Esophagus squamous epithelium (tissue), 5 donors: ENCODE data around the gene RTTN. TPM values are rescaled to one million over a fixed set of nuclear protein-coding genes. Genes with fewer than 3 reads are reported as not detected.

Experiments
- DNase-seq: peaks from one replicate; lab custom pipeline; 2025; lab: John Stamatoyannopoulos, UW
- H3K27ac ChIP-seq, 4 donors: fragments of 200-600 bp; sonication (generic); one replicate each; pipeline ENCODE4 v1.5.1; 2016 to 2019; ENCODE audit warnings: mild to moderate bottlenecking in 1 of 4
- H3K27me3 ChIP-seq, 4 donors: fragments of 200-600 bp; sonication (generic); 1 replicate in 3 of 4; 2 replicates in 1 of 4; pipeline versions ENCODE4 v1.5.1 to v1.6.0; 2017 to 2021; ENCODE audit warnings: antibody characterized with exemption in 1 of 4
- H3K36me3 ChIP-seq, 3 donors: fragments of 200-600 bp; sonication (generic); one replicate each; pipeline ENCODE4 v1.5.1; 2016 to 2019
- H3K4me1 ChIP-seq, 3 donors: fragments of 200-600 bp; sonication (generic); one replicate each; pipeline ENCODE4 v1.5.1; 2017 to 2019
- H3K4me3 ChIP-seq, 4 donors: fragments of 200-600 bp; sonication (generic); 1 replicate in 3 of 4; 2 replicates in 1 of 4; pipeline ENCODE4 v1.5.1; 2016 to 2019; ENCODE audit warnings: mild to moderate bottlenecking in 2 of 4, moderate library complexity in 1 of 4
- H3K9me3 ChIP-seq, 3 donors: fragments of 200-600 bp; sonication (generic); one replicate each; pipeline ENCODE4 v1.5.1; 2016 to 2019
- POLR2A ChIP-seq, 4 donors: fragments of 450-650 bp; IDR thresholded peaks; one replicate each; pipeline ENCODE4 v1.6.1; 2017; ENCODE audit warnings: antibody characterized with exemption in 4 of 4, mild to moderate bottlenecking in 4 of 4, moderate library complexity in 3 of 4
- WGBS, 2 donors: methylation state at CpG; one replicate each; pipeline ENCODE4 v1.1.5; 2018; 5-methylcytosine and 5-hydroxymethylcytosine counted together
- intact Hi-C: fragments of 100-400 bp; cut with DNase I; formaldehyde crosslinking; loops from one replicate; pipeline ENCODE4 v1.15.0; 2022
- total RNA-seq, 4 donors: library from RNA; depleted of rRNA; stranded (reverse); fragments of >200 nt; gene quantifications; one replicate each; pipeline ENCODE4 v1.1.0, GENCODE V29; 2016
- TF ChIP-seq, protein P1 (sequence below), 6 experiments: fragments of 450-650 bp in 4 of 6; fragments of 200-600 bp in 2 of 6; sonication (generic) in 2 of 6; IDR thresholded peaks; one replicate each; pipeline ENCODE4 v1.5.1; 2016 to 2019; ENCODE audit warnings: antibody characterized with exemption in 6 of 6, mild to moderate bottlenecking in 4 of 6, moderate library complexity in 4 of 6
- donor health status: DM: yes; HTN: yes; CAD: no.

The RTTN gene
- total RNA-seq, 4 donors from 2014 or later: 4.1 to 14.4 (median 9.2) TPM

DNA sequence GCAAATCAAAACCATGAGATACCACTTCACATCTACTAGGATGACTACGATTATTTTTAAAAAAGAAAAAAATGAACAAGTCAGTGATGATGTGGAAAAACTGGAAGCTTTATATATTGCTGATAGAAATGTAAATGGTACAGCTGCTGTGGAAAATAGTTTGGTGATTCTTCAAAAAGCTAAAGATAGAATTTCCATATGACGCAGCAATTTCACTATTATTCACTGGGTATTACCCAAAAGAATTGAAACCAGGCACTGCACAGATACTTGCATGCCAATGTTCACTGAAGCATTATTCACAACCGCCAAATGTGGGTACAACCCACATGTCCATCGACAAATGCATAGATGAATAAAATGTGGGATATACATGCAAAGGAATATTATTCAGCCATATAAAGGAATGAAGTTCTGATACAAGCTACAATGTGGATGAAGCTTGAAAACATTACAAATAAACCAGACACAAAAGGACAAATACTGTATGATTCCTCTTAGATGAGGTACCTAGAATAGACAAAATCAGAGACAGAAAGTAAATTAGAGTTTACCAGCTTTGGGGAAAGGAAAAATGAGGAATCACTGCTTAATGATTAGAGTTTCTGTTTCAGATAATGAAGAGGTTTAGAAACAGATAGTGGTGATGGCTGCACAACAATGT, 11.1 kb downstream of the RTTN start:
- Histone ChIP-seq H3K27ac (no peak overlapping the region), H3K4me1 (no peaks in the 10 kb centered on the region), H3K4me3 (no peak overlapping the region), H3K9me3 (no peaks in the 10 kb centered on the region), H3K27me3 (no peaks in the 10 kb centered on the region), H3K36me3 (peaks cover 0 to 91% (median 3%) of the 10 kb centered on the region in 3 donors)
- TF ChIP-seq, protein P1, sequence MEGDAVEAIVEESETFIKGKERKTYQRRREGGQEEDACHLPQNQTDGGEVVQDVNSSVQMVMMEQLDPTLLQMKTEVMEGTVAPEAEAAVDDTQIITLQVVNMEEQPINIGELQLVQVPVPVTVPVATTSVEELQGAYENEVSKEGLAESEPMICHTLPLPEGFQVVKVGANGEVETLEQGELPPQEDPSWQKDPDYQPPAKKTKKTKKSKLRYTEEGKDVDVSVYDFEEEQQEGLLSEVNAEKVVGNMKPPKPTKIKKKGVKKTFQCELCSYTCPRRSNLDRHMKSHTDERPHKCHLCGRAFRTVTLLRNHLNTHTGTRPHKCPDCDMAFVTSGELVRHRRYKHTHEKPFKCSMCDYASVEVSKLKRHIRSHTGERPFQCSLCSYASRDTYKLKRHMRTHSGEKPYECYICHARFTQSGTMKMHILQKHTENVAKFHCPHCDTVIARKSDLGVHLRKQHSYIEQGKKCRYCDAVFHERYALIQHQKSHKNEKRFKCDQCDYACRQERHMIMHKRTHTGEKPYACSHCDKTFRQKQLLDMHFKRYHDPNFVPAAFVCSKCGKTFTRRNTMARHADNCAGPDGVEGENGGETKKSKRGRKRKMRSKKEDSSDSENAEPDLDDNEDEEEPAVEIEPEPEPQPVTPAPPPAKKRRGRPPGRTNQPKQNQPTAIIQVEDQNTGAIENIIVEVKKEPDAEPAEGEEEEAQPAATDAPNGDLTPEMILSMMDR (IDR thresholded peaks at IDR 0.05): no peak
- TF ChIP-seq POLR2A (IDR thresholded peaks at IDR 0.05): no peak
- no peak for DNase-seq
- 79 to 89% methylated on average over 4 of the region's 4 CpGs for WGBS, 2 donors
- intact Hi-C loops: loop anchor here (5.0 kb wide), 1 partner anchor 258 kb away; no protein-coding TSS in a partner anchor

DNA sequence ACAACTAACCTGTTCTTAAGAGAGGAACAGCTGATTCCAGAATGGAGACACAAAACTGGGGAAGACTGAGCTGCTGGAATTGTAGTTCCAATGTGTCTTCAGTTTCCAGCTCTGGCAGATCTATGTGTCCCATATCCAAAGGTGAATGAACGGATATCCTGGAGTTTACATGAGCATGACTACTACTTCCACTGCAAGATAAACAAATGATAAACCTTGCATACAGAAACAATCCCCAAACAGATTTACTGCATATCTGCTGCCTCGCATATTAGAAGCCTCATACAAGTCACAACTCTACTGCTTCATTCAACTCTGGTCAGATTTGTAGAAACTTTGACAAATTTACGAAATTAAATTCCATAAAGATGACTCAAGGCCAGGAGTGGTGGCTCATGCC, 15.0 kb downstream of the RTTN start:
- Histone ChIP-seq H3K27ac (no peak overlapping the region), H3K36me3 (peaks cover 0 to 91% (median 3%) of the 10 kb centered on the region in 3 donors), H3K4me3 (no peak overlapping the region), H3K9me3 (no peaks in the 10 kb centered on the region), H3K27me3 (no peaks in the 10 kb centered on the region), H3K4me1 (no peaks in the 10 kb centered on the region)
- DNase-seq: no peak
- 66 to 68% methylated on average over 3 of the region's 3 CpGs for WGBS, 2 donors
- TF ChIP-seq, protein P1 (IDR thresholded peaks at IDR 0.05): no peak
- no peak for TF ChIP-seq POLR2A (IDR thresholded peaks at IDR 0.05)
- intact Hi-C loops: loop anchor here (5.0 kb wide), 1 partner anchor 262 kb away; no protein-coding TSS in a partner anchor

DNA sequence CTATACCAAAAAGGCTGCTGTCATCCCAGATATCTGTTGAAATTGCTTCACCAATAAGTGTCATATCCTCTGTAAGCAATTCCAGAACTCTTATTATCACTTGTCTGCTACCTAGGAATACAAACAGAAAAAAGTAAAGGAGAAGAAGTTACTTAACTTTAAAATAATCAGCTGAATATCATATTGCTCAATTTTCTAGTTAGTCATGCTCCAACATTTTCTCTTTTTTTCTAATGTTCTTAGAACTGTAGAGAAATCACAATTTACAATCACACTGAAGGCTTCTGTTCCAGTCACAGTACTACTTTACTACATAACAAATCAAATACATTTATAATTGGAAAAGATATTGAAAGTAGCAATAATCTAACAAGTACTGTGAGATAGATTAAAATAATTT, 17.4 kb downstream of the RTTN start:
- peaks cover 0 to 83% (median 3%) of the 10 kb centered on the region in 3 donors for H3K36me3 ChIP-seq
- intact Hi-C loops: no loop called here
- no peaks in the 10 kb centered on the region for H3K4me1 ChIP-seq

DNA sequence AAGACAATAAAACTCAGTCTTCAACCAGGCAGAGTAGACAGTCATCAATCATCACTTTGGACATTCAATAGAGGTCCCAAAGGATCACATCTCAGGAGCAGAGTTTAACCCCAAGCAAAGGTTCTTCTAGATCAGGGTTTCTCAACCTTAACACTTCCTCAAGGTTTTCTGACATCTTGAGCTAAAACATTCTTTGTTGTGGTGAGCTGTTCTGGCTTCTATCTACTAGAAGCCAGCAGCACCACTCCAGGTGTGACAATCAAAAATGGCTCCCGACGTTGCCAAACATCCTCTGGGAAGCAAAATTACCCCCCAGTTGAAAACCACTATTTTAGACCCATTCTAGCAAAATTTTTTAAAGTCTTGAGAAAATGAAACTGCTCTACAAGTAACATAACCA, 22.0 kb downstream of the RTTN start:
- WGBS, 2 donors: 89% methylated on average over 2 of the region's 2 CpGs; no CpG with 5 or more reads in 1 of the 2 donors
- H3K4me1 ChIP-seq: no peaks in the 10 kb centered on the region
- H3K9me3 ChIP-seq: no peaks in the 10 kb centered on the region
- DNase-seq: no peak
- intact Hi-C loops: no loop called here
- H3K27ac ChIP-seq: no peak overlapping the region
- H3K36me3 ChIP-seq: peaks cover 0 to 48% (median 0%) of the 10 kb centered on the region in 3 donors
- no peak for TF ChIP-seq POLR2A (IDR thresholded peaks at IDR 0.05)
- H3K27me3 ChIP-seq: no peaks in the 10 kb centered on the region
- H3K4me3 ChIP-seq: no peak overlapping the region

More for the DNA sequence above, 17.4 kb downstream of the RTTN start:
- Histone ChIP-seq H3K9me3 (no peaks in the 10 kb centered on the region), H3K27ac (no peak overlapping the region), H3K27me3 (no peaks in the 10 kb centered on the region), H3K4me3 (no peak overlapping the region)
- TF ChIP-seq, protein P1 (IDR thresholded peaks at IDR 0.05): no peak
- no peak for TF ChIP-seq POLR2A (IDR thresholded peaks at IDR 0.05)
- DNase-seq: no peak

DNA sequence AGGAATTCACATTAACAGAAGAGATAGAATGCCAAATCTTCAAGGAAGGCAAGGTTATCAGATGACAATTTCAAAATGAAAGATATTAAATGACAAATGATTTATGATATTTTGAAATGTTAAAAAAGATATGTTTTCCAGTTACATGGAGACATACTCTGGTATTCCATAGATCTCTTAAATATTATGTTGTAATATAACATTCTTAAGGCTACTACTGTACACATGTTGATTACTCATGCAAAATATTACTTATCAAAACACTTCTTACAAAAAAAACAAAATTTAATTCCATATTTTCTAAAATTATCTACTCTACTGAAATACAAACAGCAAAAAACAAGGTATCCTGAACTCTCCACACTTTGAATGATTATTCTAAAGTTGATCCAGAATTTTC, 22.9 kb downstream of the RTTN start:
- Histone ChIP-seq H3K9me3 (no peaks in the 10 kb centered on the region), H3K27me3 (no peaks in the 10 kb centered on the region), H3K36me3 (peaks cover 0 to 44% (median 0%) of the 10 kb centered on the region in 3 donors), H3K4me1 (no peaks in the 10 kb centered on the region), H3K27ac (no peak overlapping the region), H3K4me3 (no peak overlapping the region)
- TF ChIP-seq POLR2A (IDR thresholded peaks at IDR 0.05): no peak
- TF ChIP-seq, protein P1 (IDR thresholded peaks at IDR 0.05): no peak
- no peak for DNase-seq
- intact Hi-C loops: no loop called here
